ENCODE results near the gene ROR1.

ROR1 gene

DNA sequence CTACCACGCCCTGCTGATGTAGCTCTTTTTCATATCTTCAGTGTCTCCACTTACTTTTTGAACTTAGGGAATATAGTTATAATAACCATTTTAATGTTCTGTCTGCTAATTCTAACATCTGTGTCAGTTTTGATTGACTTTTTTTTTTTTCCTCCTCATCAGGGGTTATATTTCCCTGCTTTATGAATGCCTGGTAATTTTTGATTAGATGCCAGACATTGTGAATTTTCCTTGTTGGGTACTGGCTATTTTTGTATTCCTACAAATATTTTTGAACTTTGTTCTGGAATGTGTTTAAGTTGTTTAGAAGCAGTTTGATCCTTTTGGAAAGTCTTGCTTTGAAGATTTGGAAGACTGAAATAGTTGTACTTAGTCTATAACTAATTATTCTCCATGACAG is 82.1 kb downstream of the ROR1 start:
- H3K4me1 ChIP-seq (ENCODE audit: control insufficient read depth, insufficient read depth, low read length) = no peaks in the 10 kb centered on the region

DNA sequence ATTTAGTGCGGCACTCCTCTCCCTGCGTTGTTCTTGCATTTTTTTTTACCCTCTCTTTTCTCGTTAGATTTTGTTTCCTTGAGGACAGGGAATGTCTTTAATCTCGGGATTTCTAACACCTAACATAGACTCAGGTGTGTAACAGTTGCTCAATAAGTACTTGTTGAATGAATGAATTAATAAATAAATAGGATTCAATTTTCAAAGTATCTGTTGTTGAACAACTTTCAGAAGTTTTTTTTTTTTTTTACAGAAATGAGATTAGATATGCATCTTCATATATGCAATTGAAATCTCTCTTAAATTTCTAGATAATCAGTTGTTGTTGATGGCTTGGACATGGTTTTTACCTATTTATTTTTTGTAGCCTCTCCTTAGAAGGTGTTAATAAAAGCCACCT is 83.1 kb downstream of the ROR1 start:
- no peaks in the 10 kb centered on the region for H3K36me3 ChIP-seq (ENCODE audit: control insufficient read depth, insufficient read depth, low read length)
- no peak overlapping the region for H3K9ac ChIP-seq (ENCODE audit: low read length)
- no peaks in the 10 kb centered on the region for H3K27me3 ChIP-seq (ENCODE audit: control insufficient read depth, insufficient read depth, low read length)
- no peaks in the 10 kb centered on the region for H3K9me3 ChIP-seq (ENCODE audit: control insufficient read depth, low read length)
- no peak overlapping the region for H3K4me3 ChIP-seq (ENCODE audit: low read length)
- no peaks in the 10 kb centered on the region for H3K4me1 ChIP-seq (ENCODE audit: control insufficient read depth, insufficient read depth, low read length)

More for the DNA sequence above, 82.1 kb downstream of the ROR1 start:
- Histone ChIP-seq H3K9ac (ENCODE audit: low read length) (no peak overlapping the region), H3K27me3 (ENCODE audit: control insufficient read depth, insufficient read depth, low read length) (no peaks in the 10 kb centered on the region), H3K36me3 (ENCODE audit: control insufficient read depth, insufficient read depth, low read length) (no peaks in the 10 kb centered on the region), H3K9me3 (ENCODE audit: control insufficient read depth, low read length) (no peaks in the 10 kb centered on the region), H3K4me3 (ENCODE audit: low read length) (no peak overlapping the region)

DNA sequence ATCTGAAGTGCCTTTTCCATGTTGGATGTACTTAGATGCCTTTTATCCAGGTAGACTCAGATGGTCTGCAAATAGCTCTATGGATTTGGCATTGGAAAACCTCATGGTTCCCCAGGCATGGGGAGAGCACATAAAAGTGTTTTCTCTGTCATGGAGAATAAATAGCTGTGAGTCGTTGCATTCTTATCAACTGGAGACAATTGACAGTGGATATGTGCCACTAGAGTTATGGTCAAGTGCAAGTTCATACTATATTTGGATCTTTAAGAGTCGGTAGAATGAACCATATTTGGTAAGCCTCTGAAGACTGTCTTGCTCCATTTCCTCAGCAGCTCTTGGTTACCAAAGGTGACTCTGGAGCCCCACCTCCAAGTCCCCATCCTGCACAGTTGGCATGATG is 83.7 kb downstream of the ROR1 start:
- Histone ChIP-seq H3K4me1 (ENCODE audit: control insufficient read depth, insufficient read depth, low read length) (no peaks in the 10 kb centered on the region), H3K36me3 (ENCODE audit: control insufficient read depth, insufficient read depth, low read length) (no peaks in the 10 kb centered on the region), H3K9me3 (ENCODE audit: control insufficient read depth, low read length) (no peaks in the 10 kb centered on the region), H3K9ac (ENCODE audit: low read length) (no peak overlapping the region), H3K27me3 (ENCODE audit: control insufficient read depth, insufficient read depth, low read length) (no peaks in the 10 kb centered on the region), H3K4me3 (ENCODE audit: low read length) (no peak overlapping the region)

DNA sequence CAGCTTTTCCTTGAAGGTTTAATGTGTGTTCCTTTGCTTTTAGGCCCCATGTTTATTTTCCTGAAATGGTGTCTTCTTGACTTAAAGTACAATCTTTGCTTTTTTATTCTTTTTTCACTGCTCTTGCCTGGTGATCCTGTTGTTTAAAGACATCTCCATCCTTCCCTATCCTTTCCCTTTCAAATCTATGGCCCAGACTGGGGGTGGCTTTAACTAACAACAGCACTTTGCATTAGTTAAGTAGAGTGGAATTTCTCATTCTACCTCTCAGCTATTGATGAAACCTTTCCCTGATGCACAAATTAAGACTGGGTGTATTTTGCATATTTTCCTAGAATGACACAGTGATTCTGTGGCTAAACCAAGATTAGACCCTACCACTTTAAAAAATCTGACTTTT is 84.3 kb downstream of the ROR1 start:
- Histone ChIP-seq H3K27me3 (ENCODE audit: control insufficient read depth, insufficient read depth, low read length) (no peaks in the 10 kb centered on the region), H3K4me3 (ENCODE audit: low read length) (no peak overlapping the region), H3K9ac (ENCODE audit: low read length) (no peak overlapping the region), H3K9me3 (ENCODE audit: control insufficient read depth, low read length) (no peaks in the 10 kb centered on the region), H3K4me1 (ENCODE audit: control insufficient read depth, insufficient read depth, low read length) (no peaks in the 10 kb centered on the region), H3K36me3 (ENCODE audit: control insufficient read depth, insufficient read depth, low read length) (no peaks in the 10 kb centered on the region)

DNA sequence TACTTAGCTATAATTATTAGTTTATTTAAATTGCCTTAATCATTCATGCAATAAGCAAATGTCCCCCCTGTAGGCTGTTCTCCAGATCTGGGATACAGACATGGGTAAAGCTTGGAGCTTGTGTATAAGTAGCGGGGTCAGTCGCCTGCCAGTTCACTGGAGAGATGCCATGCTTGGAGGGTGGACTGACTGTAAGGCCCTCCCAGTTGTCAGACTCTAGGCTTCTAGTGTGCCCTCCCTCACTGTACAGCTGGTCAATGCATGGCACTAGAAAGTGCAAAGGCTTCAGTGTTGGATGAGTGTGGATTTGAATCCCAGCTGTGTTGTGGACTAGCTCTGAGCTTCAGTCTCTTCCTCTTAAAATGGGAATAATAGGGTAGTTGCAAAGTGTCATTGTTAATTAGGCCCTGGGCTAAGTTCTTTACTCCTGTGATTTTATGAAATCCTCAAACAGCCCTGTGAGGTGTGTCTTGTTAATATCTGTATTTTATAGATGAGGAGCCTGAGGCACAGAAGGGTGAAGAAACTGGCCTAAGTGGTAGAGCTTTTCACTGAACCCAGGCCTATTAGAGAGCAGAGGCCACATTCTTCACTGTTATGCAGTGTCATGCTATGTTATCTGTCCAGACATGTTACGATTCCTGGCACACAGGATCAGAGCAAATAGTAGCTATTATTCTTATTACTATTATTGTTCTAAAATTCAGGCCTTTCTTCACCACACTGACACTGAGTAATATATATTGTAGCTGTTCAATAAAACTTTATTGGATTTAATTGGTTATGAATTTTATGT is 85.9 kb downstream of the ROR1 start:
- H3K9ac ChIP-seq (ENCODE audit: low read length) = no peak overlapping the region
- no peaks in the 10 kb centered on the region for H3K9me3 ChIP-seq (ENCODE audit: control insufficient read depth, low read length)
- peaks cover 6% of the 10 kb centered on the region for H3K4me1 ChIP-seq (ENCODE audit: control insufficient read depth, insufficient read depth, low read length)
- no peaks in the 10 kb centered on the region for H3K36me3 ChIP-seq (ENCODE audit: control insufficient read depth, insufficient read depth, low read length)
- H3K4me3 ChIP-seq (ENCODE audit: low read length) = no peak overlapping the region
- no peaks in the 10 kb centered on the region for H3K27me3 ChIP-seq (ENCODE audit: control insufficient read depth, insufficient read depth, low read length)

DNA sequence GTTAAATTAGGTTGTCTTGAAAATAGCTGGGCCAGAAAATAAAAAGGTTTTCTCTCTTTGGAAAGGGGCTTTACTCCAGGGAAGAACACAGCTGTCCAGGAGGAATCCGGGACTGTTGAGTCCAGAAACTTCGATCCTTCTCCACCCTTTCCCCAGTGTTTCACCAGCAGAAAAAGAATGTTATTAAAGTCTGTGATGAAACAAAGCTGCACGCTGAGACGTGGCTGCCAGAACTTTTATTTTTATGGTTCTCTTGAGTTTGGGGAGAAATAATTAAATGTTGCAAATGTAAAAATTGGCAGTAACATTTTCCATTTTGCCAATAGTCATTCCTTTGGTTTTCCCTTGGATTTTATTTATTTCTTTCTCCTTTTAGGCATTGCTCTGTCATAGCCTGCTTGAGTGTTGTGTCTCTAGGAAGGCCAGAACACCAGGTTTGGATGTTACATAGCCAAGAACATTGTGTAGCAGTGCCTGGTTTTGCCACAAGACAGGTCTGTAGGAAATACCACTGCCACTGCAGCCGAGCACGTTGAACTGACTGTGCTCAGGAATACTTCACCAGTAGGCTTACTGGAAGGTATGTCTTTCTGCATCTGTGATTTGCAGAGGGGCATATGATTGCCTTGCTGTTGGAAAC is 87.4 kb downstream of the ROR1 start:
- Histone ChIP-seq H3K4me1 (ENCODE audit: control insufficient read depth, insufficient read depth, low read length) (peaks cover 6% of the 10 kb centered on the region), H3K9ac (ENCODE audit: low read length) (no peak overlapping the region), H3K27me3 (ENCODE audit: control insufficient read depth, insufficient read depth, low read length) (no peaks in the 10 kb centered on the region)

DNA sequence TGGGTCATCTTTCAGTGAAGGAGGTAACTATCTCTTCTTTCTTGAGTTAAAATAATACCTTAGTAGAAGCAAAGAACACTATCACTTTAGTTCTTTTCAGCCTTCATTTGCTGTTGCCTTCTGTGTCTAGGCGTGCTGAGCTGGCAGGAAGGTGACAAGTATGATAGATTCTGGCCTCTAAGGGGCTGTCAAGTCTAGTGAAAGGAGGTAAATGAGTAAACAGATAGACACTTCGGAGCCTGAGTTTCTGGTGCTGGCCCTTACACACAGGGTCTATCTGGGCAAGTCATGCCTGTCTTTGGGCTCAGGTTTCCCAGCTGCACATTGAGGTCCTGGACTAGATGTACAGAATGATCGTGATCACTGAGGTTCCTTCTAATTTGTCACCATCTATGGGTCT is 89.3 kb downstream of the ROR1 start:
- Histone ChIP-seq H3K4me3 (ENCODE audit: low read length) (no peak overlapping the region), H3K9me3 (ENCODE audit: control insufficient read depth, low read length) (no peaks in the 10 kb centered on the region), H3K9ac (ENCODE audit: low read length) (no peak overlapping the region), H3K27me3 (ENCODE audit: control insufficient read depth, insufficient read depth, low read length) (no peaks in the 10 kb centered on the region), H3K36me3 (ENCODE audit: control insufficient read depth, insufficient read depth, low read length) (no peaks in the 10 kb centered on the region), H3K4me1 (ENCODE audit: control insufficient read depth, insufficient read depth, low read length) (peaks cover 9% of the 10 kb centered on the region)

More for the DNA sequence above, 87.4 kb downstream of the ROR1 start:
- Histone ChIP-seq H3K9me3 (ENCODE audit: control insufficient read depth, low read length) (no peaks in the 10 kb centered on the region), H3K36me3 (ENCODE audit: control insufficient read depth, insufficient read depth, low read length) (no peaks in the 10 kb centered on the region), H3K4me3 (ENCODE audit: low read length) (no peak overlapping the region)

DNA sequence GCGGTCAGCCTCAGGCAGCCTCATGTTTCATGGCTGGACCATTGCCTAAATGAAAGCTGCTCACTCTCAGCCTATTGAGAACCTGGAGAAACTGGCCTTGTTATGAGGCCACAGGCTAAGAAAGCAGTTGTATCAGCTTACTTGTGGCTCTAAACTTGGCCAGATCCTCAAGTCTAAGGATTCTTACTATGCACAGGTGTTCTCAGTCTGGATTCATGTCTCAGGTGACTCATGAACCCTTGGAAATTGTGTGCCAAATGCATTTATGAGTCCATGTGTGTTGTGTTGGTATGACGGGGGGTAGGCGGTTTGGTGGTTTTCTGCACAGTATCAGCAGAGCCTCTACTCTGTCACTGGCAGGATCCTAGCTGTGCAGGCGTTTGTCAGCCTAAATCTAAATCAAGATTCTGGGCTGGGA is 90.4 kb downstream of the ROR1 start:
- Histone ChIP-seq H3K36me3 (ENCODE audit: control insufficient read depth, insufficient read depth, low read length) (no peaks in the 10 kb centered on the region), H3K27me3 (ENCODE audit: control insufficient read depth, insufficient read depth, low read length) (no peaks in the 10 kb centered on the region), H3K9ac (ENCODE audit: low read length) (no peak overlapping the region), H3K4me3 (ENCODE audit: low read length) (no peak overlapping the region), H3K9me3 (ENCODE audit: control insufficient read depth, low read length) (no peaks in the 10 kb centered on the region), H3K4me1 (ENCODE audit: control insufficient read depth, insufficient read depth, low read length) (peaks cover 14% of the 10 kb centered on the region)

DNA sequence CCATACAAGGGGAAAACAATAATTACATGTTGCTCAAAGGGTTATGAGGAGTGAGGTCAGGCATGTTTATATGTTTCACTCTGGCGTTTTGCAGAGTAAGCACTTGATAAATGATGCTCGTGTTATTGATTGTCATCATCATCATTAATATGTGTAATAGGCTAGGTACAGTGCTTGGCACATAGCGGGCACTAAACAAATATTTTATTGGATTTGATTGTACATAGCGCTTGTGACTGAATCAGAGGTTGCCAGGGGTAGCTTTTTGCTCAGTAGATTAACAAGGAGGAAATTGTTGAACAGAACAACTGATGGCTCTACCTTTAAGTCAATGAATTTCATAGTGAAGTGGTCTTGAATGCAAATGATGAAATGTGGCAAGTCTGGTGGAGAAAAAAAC is 91.7 kb downstream of the ROR1 start:
- H3K9ac ChIP-seq (ENCODE audit: low read length) = no peak overlapping the region
- no peaks in the 10 kb centered on the region for H3K36me3 ChIP-seq (ENCODE audit: control insufficient read depth, insufficient read depth, low read length)
- no peaks in the 10 kb centered on the region for H3K9me3 ChIP-seq (ENCODE audit: control insufficient read depth, low read length)
- H3K4me3 ChIP-seq (ENCODE audit: low read length) = no peak overlapping the region
- no peaks in the 10 kb centered on the region for H3K27me3 ChIP-seq (ENCODE audit: control insufficient read depth, insufficient read depth, low read length)
- peaks cover 14% of the 10 kb centered on the region for H3K4me1 ChIP-seq (ENCODE audit: control insufficient read depth, insufficient read depth, low read length)

DNA sequence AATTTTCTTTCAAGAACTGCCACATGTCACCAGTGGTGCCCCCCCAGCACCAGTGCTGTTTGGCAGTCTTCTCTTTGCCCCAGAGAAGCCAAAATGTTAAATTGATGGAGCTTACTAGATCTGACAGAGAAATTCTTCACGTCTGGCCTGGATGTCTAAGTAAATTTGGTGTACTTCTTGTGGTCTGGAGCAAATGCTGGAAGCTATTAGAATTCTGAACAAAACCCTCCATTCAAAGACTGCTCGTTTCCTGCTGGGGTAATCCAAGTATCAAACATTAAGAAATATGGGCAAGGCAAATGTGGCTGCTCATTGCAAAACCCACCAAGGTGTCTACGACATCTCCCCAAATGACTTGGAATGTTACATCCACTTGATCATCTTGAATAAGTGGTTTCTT is 92.3 kb downstream of the ROR1 start:
- no peaks in the 10 kb centered on the region for H3K36me3 ChIP-seq (ENCODE audit: control insufficient read depth, insufficient read depth, low read length)
- no peak overlapping the region for H3K4me3 ChIP-seq (ENCODE audit: low read length)
- H3K27me3 ChIP-seq (ENCODE audit: control insufficient read depth, insufficient read depth, low read length) = no peaks in the 10 kb centered on the region
- H3K4me1 ChIP-seq (ENCODE audit: control insufficient read depth, insufficient read depth, low read length) = peaks cover 14% of the 10 kb centered on the region
- H3K9me3 ChIP-seq (ENCODE audit: control insufficient read depth, low read length) = no peaks in the 10 kb centered on the region
- H3K9ac ChIP-seq (ENCODE audit: low read length) = no peak overlapping the region

DNA sequence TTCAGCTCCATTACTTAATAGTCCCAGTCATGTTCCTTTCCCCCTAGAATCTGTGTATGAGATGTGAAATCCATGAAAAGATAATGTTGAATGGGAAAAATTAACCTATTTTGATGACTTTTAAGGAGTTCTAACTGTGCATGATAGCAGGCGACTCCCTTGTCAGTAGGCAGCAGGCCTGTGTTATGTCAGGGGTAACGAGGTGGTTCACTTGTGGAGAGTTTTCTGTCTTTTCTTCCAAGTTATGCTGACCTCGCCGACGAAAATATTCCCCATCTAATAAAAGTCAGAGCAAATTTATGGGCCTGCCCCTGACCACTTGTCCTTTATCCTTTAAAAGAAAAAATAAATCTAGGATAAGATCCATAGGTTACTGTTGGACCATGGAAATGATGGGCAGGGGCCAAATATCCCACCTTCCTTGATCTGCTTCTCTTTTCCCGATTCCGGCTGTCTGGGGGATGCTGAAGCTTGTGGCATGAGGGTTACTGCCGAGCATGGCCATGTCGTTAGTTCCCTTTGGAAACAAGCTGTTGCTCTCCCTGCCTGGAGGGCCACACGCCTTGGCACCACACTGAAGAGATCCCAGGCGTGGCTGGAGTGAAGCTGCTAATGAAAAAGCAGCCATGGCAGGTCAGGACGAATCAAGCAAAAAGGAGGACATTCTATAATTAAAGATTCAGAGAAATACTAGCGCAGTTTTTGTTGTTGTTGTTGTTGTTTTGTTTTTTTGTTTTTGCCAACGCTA is 93.8 kb downstream of the ROR1 start:
- Histone ChIP-seq H3K9ac (ENCODE audit: low read length) (no peak overlapping the region), H3K4me1 (ENCODE audit: control insufficient read depth, insufficient read depth, low read length) (peaks cover 14% of the 10 kb centered on the region), H3K27me3 (ENCODE audit: control insufficient read depth, insufficient read depth, low read length) (no peaks in the 10 kb centered on the region), H3K36me3 (ENCODE audit: control insufficient read depth, insufficient read depth, low read length) (no peaks in the 10 kb centered on the region), H3K9me3 (ENCODE audit: control insufficient read depth, low read length) (no peaks in the 10 kb centered on the region), H3K4me3 (ENCODE audit: low read length) (no peak overlapping the region)

DNA sequence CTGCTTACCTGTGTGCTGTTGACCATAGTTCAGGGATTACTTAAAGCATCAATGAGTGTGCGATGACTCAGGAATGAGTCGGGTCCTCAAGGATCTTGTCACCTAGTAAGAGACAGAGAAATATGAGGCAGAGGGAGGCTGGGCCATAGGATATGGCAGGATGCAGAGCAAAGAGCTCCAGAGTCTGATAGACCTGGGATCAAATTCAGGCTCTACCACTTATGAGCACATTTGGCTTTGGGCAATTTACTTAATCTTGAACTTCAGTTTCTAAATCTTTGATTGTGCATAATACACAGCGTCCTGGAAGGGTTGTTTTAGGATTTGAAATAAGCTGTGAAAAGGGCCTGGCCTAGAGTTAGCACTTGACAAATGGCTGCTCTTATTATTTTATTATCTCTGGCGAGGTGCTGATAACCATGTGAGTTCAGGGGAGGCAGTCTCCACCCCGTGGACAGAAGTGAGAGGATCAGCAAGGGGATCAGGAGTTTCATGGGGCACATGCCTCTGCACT is 94.5 kb downstream of the ROR1 start:
- H3K9me3 ChIP-seq (ENCODE audit: control insufficient read depth, low read length) = no peaks in the 10 kb centered on the region
- no peaks in the 10 kb centered on the region for H3K36me3 ChIP-seq (ENCODE audit: control insufficient read depth, insufficient read depth, low read length)
- no peak overlapping the region for H3K4me3 ChIP-seq (ENCODE audit: low read length)
- no peak overlapping the region for H3K9ac ChIP-seq (ENCODE audit: low read length)
- H3K27me3 ChIP-seq (ENCODE audit: control insufficient read depth, insufficient read depth, low read length) = no peaks in the 10 kb centered on the region
- peaks cover 14% of the 10 kb centered on the region for H3K4me1 ChIP-seq (ENCODE audit: control insufficient read depth, insufficient read depth, low read length)
